GM13977 (cell line): ENCODE results near the gene CBX8.
"Not testable (repeated sequence)": the region's sequence is repeated elsewhere in the genome, so short reads cannot be mapped to it uniquely, and the experiment has no call there.

ENCODE experiments used
- DNase-seq: peaks from one replicate; pipeline ENCODE4 v3.0.0; 2012; ENCODE audit warnings: low spot score
- in situ Hi-C: fragments of 300-500 bp; cut with MboI; formaldehyde crosslinking; loops from one replicate; pipeline ENCODE4 v1.12.0; 2022; ENCODE audit warnings: low sequenced_read_pairs, low pct_unique_long_range_greater_than_20kb, mixed read lengths, inconsistent platforms; ENCODE audit not compliant: unreplicated experiment
- TF ChIP-seq, protein P1 (sequence below): IDR thresholded peaks from 2 replicates; pipeline ENCODE4 v1.5.1; 2012; ENCODE audit warnings: mild to moderate bottlenecking, control low read depth; ENCODE audit not compliant: insufficient read depth; ENCODE audit errors: extremely low read depth, missing control alignments

CBX8 gene

GRCh38 chr17:79775632-79776031 is 21.2 kb downstream of the CBX8 start:
- TF ChIP-seq, protein P1, sequence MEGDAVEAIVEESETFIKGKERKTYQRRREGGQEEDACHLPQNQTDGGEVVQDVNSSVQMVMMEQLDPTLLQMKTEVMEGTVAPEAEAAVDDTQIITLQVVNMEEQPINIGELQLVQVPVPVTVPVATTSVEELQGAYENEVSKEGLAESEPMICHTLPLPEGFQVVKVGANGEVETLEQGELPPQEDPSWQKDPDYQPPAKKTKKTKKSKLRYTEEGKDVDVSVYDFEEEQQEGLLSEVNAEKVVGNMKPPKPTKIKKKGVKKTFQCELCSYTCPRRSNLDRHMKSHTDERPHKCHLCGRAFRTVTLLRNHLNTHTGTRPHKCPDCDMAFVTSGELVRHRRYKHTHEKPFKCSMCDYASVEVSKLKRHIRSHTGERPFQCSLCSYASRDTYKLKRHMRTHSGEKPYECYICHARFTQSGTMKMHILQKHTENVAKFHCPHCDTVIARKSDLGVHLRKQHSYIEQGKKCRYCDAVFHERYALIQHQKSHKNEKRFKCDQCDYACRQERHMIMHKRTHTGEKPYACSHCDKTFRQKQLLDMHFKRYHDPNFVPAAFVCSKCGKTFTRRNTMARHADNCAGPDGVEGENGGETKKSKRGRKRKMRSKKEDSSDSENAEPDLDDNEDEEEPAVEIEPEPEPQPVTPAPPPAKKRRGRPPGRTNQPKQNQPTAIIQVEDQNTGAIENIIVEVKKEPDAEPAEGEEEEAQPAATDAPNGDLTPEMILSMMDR = no peak
- DNase-seq = no peak
- in situ Hi-C loops = loop anchor here (25.0 kb wide), 1 partner anchor 187 kb away; no protein-coding TSS in a partner anchor

DNA sequence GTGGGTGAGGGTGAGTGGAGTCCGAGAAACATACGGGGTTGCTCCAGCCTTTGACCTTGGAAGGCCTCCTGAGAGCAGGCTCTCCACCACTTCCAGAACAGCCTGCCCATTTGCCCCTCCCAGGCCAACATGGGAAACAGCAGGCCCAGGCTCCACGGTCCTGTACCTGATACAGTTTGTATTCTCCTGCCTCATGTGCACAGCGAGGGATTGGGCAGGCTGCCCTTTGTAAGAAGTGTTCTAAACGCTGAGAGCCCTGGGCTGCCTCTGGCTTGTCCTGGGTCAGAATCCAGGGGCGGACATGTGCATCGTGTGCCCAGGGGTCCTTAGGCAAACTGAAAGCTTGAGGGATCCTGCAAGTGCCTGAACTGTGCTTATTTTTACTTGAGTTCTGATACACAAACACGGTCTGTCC is 22.3 kb downstream of the CBX8 start:
- in situ Hi-C loops = no loop called here
- TF ChIP-seq, protein P1 = no peak
- no peak for DNase-seq

GRCh38 chr17:79772726-79773125 is 24.2 kb downstream of the CBX8 start:
- in situ Hi-C loops, DNase-seq: not testable (repeated sequence)

DNA sequence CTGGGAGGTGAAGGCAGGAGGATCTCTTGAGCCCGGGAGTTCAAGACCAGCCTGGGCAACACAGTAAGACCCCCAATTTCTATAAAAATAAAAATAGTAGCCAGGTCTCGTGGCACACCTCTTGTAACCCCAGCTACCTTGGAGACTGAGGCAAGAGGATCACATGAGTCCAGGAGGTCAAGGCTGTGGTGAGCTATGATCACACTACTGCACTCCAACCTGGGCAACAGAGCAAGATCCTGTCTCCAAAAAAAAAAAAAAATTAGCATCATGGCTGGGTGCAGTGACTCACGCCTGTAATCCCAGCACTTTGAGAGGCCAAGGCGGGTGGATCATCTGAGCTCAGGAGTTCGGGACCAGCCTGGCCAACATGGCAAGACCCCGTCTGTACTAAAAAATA is 25.6 kb downstream of the CBX8 start:
- DNase-seq = no peak
- TF ChIP-seq, protein P1 = no peak
- in situ Hi-C loops = no loop called here

- no peak for DNase-seq
- TF ChIP-seq, protein P1 = no peak
- in situ Hi-C loops = no loop called here
These were observed 27.0 kb downstream of the CBX8 start for GRCh38 chr17:79769570-79770506.

DNA sequence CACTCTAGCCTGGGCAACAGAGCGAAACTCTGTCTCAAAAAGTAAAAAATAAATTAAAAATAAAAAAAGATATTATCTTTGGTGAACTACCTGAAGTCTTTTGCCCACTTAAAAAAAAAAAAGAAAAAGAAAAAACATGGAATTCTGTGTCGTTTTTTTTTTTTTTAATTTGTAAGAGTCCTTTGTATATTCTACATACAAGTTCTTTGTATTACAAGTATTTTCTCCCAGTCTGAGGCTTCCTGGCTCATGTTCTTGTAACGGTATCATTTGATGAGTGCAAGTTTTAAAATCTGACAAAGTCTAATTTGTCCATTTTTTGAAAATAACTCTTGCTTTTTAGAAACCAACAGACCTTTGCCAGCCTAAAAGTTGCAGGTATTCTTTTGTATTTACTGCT is 31.2 kb downstream of the CBX8 start:
- DNase-seq = no peak
- in situ Hi-C loops = no loop called here
- TF ChIP-seq, protein P1 = no peak

DNA sequence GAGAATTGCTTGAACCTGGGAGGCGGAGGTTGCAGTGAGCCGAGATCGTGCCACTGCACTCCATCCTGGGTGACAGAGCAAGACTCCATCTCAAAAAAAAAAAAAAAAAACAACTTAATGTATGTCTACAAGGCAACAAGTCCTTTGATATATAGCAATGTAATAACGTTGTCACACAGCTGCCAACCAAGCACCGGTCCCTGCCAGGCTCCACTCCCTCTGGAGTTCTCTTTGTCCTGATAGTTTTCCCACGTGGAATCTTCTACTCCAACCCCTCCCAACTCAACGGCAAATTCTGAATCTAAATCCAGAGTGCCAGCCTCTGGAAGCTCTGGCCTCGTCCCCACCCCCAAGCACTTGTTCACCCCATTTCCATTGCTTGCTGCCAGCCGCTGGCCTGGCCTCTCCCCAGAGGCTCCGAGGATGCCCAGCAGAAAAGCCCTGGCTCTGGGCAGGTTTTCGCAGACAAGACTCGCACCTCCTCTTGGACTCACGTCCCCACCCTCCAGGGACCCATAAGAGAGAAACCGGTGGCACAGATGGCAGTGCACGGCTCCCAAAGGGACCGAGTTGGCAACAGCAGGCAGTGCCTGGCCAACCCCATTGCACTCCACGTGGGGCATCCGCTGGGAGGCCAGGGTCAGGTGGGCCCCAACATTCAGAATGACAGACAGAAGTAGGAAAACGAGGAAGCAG is 34.8 kb downstream of the CBX8 start:
- TF ChIP-seq, protein P1 = no peak
- no peak for DNase-seq
- in situ Hi-C loops = no loop called here
